WERI-Rb-1 (cell line): ENCODE measurements around the gene TRIM67.

ENCODE experiments used
- DNase-seq: peaks from one replicate; pipeline ENCODE4 v3.0.0-alpha.2; 2020
- H3K27ac ChIP-seq: fragments of 250-450 bp; sonication (Bioruptor Pico); 2 replicates; pipeline ENCODE4 v1.5.1; 2020; ENCODE audit warnings: mild to moderate bottlenecking, moderate library complexity
- H3K27me3 ChIP-seq: fragments of 250-450 bp; sonication (Bioruptor Pico); 2 replicates; pipeline ENCODE4 v1.5.1; 2021; ENCODE audit warnings: mild to moderate bottlenecking, low read depth, moderate library complexity; ENCODE audit not compliant: insufficient read depth, severe bottlenecking
- H3K36me3 ChIP-seq: fragments of 250-450 bp; sonication (Bioruptor Pico); 2 replicates; pipeline ENCODE4 v1.5.1; 2020; ENCODE audit warnings: mild to moderate bottlenecking, moderate library complexity
- H3K4me3 ChIP-seq: 2 replicates; pipeline ENCODE4 v1.5.1; 2011; ENCODE audit warnings: low read depth, mild to moderate bottlenecking, control low read depth, low read length
- H3K9me3 ChIP-seq: fragments of 250-450 bp; sonication (Bioruptor Pico); 2 replicates; pipeline ENCODE4 v1.5.1; 2021; ENCODE audit warnings: mild to moderate bottlenecking, moderate library complexity; ENCODE audit not compliant: severe bottlenecking
- CTCF ChIP-seq: IDR thresholded peaks from 2 replicates; pipeline ENCODE4 v1.5.1; 2011; ENCODE audit warnings: low read depth, mild to moderate bottlenecking, control low read depth, inconsistent platforms, low read length

The TRIM67 gene

GRCh38 chr1:231161667-231162296 lies at the start of gene TRIM67:
TSS of gene TRIM67 (plus strand) at chr1:231162058. CDS start at chr1:231162970, 912 bp downstream.
- Histone ChIP-seq H3K4me3 (peak within 1 kb of the TSS; percentile 49), H3K27me3 (peaks cover 14% of the 10 kb centered on the region), H3K27ac (peak within 1 kb of the TSS; percentile 10), H3K9me3 (peaks cover 4% of the 10 kb centered on the region), H3K36me3 (no peaks in the 10 kb centered on the region)
- peak; percentile 79 for DNase-seq
- no peak for TF ChIP-seq CTCF

- H3K27ac ChIP-seq, result no peak overlapping the region
- peaks cover 5% of the 10 kb centered on the region for H3K9me3 ChIP-seq
- H3K36me3 ChIP-seq, result no peaks in the 10 kb centered on the region
- TF ChIP-seq CTCF, result no peak
- DNase-seq, result no peak
- no peak overlapping the region for H3K4me3 ChIP-seq
- H3K27me3 ChIP-seq, result no peaks in the 10 kb centered on the region
Observed at GRCh38 chr1:231116738-231117137, 45.1 kb upstream of the TRIM67 start.

- Histone ChIP-seq H3K27ac (no peak overlapping the region), H3K4me3 (no peak overlapping the region), H3K36me3 (no peaks in the 10 kb centered on the region), H3K9me3 (peaks cover 5% of the 10 kb centered on the region), H3K27me3 (no peaks in the 10 kb centered on the region)
- DNase-seq, result no peak
- TF ChIP-seq CTCF, result no peak
Observed at GRCh38 chr1:231118704-231119453, 43.0 kb upstream of the TRIM67 start.

GRCh38 chr1:231121533-231121932 lies 40.3 kb upstream of the TRIM67 start:
- H3K27me3 ChIP-seq, result no peaks in the 10 kb centered on the region

GRCh38 chr1:231122143-231122542 lies 39.7 kb upstream of the TRIM67 start:
- Histone ChIP-seq H3K27ac (no peak overlapping the region), H3K27me3 (no peaks in the 10 kb centered on the region), H3K9me3 (peaks cover 8% of the 10 kb centered on the region), H3K36me3 (no peaks in the 10 kb centered on the region), H3K4me3 (no peak overlapping the region)
- no peak for TF ChIP-seq CTCF
- DNase-seq, result no peak

More at GRCh38 chr1:231121533-231121932, 40.3 kb upstream of the TRIM67 start:
- Histone ChIP-seq H3K27ac (no peak overlapping the region), H3K9me3 (peaks cover 5% of the 10 kb centered on the region), H3K4me3 (no peak overlapping the region), H3K36me3 (no peaks in the 10 kb centered on the region)
- no peak for TF ChIP-seq CTCF
- DNase-seq, result no peak
